ENCODE results near the gene PRG3. TPM values are rescaled to one million over a fixed set of nuclear protein-coding genes. Genes with fewer than 3 reads are reported as not detected.
A peak's percentile ranks its signal among the peaks of the same experiment; 100 is the strongest.

Gene PRG3
- total and polyA plus RNA-seq, 7 donors = not detected

- TF ChIP-seq CTCF (IDR thresholded peaks at IDR 0.05) = no peak
- DNase-seq = no peak
- no peaks in the 10 kb centered on the region for H3K9me3 ChIP-seq
- no peak overlapping the region for H3K27ac ChIP-seq
- intact Hi-C loops (cut with DNase I) = loop anchor here (5.0 to 10.0 kb wide), 8 partner anchors 79 to 503 kb away; partner anchors contain the start of genes RTN4RL2 (in 1 of the 2), SLC43A3 (in 1 of the 2) and YPEL4 (in 1 of the 2)
- H3K27me3 ChIP-seq (ENCODE audit: insufficient read depth in 3 of 3, low read length in 2 of 3) = no peaks in the 10 kb centered on the region
- H3K4me3 ChIP-seq = no peak overlapping the region
- no peaks in the 10 kb centered on the region for H3K36me3 ChIP-seq (ENCODE audit: insufficient read depth in 1 of 2, low read depth in 1 of 2)
- no peaks in the 10 kb centered on the region for H3K4me1 ChIP-seq
- no peak for ATAC-seq
- 74 to 78% (median 77%) methylated on average over 7 of the region's 7 CpGs for WGBS, 3 donors
Measured at GRCh38 chr11:57348052-57348451, 32.9 kb downstream of the PRG3 start.

- no peak overlapping the region for H3K27ac ChIP-seq
- intact Hi-C loops (cut with DNase I) = loop anchor here (5.0 to 10.0 kb wide), 8 partner anchors 80 to 503 kb away; partner anchors contain the start of genes RTN4RL2 (in 1 of the 2), SLC43A3 (in 1 of the 2) and YPEL4 (in 1 of the 2)
- ATAC-seq = no peak
Measured at GRCh38 chr11:57347336-57347735, 33.6 kb downstream of the PRG3 start.

GRCh38 chr11:57345555-57346211 lies 35.3 kb downstream of the PRG3 start:
- Histone ChIP-seq H3K4me3 (no peak overlapping the region), H3K4me1 (no peaks in the 10 kb centered on the region), H3K27me3 (ENCODE audit: insufficient read depth in 3 of 3, low read length in 2 of 3) (no peaks in the 10 kb centered on the region), H3K27ac (no peak overlapping the region), H3K36me3 (ENCODE audit: insufficient read depth in 1 of 2, low read depth in 1 of 2) (no peaks in the 10 kb centered on the region), H3K9me3 (no peaks in the 10 kb centered on the region)
- peak; percentile 82 for TF ChIP-seq CTCF (IDR thresholded peaks at IDR 0.05)
- ATAC-seq (peak; percentile 83 to 91 (median 84)), DNase-seq (peak; percentile 61 to 74)
- 18 to 26% (median 21%) methylated on average over 10 to 11 of the region's 11 CpGs for WGBS, 3 donors
- intact Hi-C loops (cut with DNase I) = loop anchor here (1.0 to 10.0 kb wide), 9 partner anchors 82 to 501 kb away; partner anchors contain the start of genes RTN4RL2 (in 1 of the 2), SLC43A3 (in 1 of the 2) and YPEL4 (in 1 of the 2)

More at GRCh38 chr11:57347336-57347735, 33.6 kb downstream of the PRG3 start:
- no peak for TF ChIP-seq CTCF (IDR thresholded peaks at IDR 0.05)
- H3K27me3 ChIP-seq (ENCODE audit: insufficient read depth in 3 of 3, low read length in 2 of 3) = no peaks in the 10 kb centered on the region
- no peak for DNase-seq
- H3K9me3 ChIP-seq = no peaks in the 10 kb centered on the region
- no peaks in the 10 kb centered on the region for H3K4me1 ChIP-seq
- WGBS, 3 donors = 83 to 89% (median 86%) methylated on average over 9 of the region's 9 CpGs
- H3K4me3 ChIP-seq = no peak overlapping the region
- no peaks in the 10 kb centered on the region for H3K36me3 ChIP-seq (ENCODE audit: insufficient read depth in 1 of 2, low read depth in 1 of 2)

- intact Hi-C loops (cut with DNase I) = loop anchor here (1.0 to 10.0 kb wide), 9 partner anchors 82 to 500 kb away; partner anchors contain the start of genes RTN4RL2 (in 1 of the 2), SLC43A3 (in 1 of the 2) and YPEL4 (in 1 of the 2)
- no peaks in the 10 kb centered on the region for H3K4me1 ChIP-seq
- no peak for DNase-seq
Measured at GRCh38 chr11:57344826-57345225, 36.1 kb downstream of the PRG3 start.

More at GRCh38 chr11:57344826-57345225, 36.1 kb downstream of the PRG3 start:
- no peaks in the 10 kb centered on the region for H3K27me3 ChIP-seq (ENCODE audit: insufficient read depth in 3 of 3, low read length in 2 of 3)
- no peaks in the 10 kb centered on the region for H3K9me3 ChIP-seq
- no peak for TF ChIP-seq CTCF (IDR thresholded peaks at IDR 0.05)
- no peak overlapping the region for H3K4me3 ChIP-seq
- H3K27ac ChIP-seq = no peak overlapping the region
- no peak for ATAC-seq
- H3K36me3 ChIP-seq (ENCODE audit: insufficient read depth in 1 of 2, low read depth in 1 of 2) = no peaks in the 10 kb centered on the region
- WGBS, 3 donors = 91 to 96% (median 92%) methylated on average over 10 of the region's 10 CpGs
